HG03460 (cell line): ENCODE measurements around the gene USH1C.
A peak's percentile ranks its signal among the peaks of the same experiment; 100 is the strongest.

Experiments
- ATAC-seq: cut with Tn5 transposase; IDR thresholded peaks from one replicate; pipeline ENCODE4 v1.9.1; 2021; ENCODE audit not compliant: unreplicated experiment

Gene USH1C

DNA sequence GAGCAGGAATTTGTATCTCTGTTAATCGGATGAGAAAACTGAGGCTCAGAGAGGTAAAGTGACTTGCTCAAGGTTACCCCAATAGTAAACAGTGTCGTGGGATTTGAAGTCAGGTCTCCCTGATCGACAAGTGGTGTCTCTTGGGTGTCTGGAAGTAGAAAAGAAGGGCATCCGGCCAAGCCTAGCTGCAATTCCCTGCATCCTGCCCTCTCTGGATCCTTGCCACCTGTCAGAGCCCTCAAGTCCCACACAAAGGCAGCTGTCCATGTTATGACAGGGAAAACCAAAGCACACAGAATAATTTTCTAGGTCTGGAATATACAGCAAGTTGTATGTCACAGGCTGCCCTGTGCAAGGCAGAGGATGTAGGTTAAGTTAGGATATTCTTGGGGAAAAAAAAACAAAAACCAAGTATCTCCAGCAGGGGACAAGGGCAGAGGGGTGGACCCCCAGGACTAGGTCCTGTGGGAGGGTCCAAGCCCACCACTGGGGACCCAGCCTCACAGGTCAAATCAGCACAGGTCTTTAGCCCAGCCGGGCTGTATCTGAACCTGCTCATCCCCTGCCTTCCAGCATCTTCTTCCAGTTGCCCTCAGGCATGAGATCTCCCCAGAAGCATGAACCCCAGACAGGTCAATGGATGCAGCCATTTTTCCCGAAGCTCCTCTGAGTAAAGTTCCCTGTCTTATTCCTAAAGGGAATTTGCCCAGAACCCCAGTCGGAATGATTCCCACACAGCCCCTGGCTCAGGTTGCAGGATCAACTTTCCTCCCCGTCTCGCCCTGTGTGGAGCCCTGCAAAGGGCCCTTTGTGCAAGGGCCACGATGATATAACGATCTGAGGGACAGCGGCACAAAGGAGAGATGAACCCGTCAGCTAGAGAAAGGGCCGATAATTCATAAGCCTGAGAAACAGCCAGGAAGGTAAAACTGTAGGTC is 15.0 kb downstream of the USH1C start:
- no peak for ATAC-seq

DNA sequence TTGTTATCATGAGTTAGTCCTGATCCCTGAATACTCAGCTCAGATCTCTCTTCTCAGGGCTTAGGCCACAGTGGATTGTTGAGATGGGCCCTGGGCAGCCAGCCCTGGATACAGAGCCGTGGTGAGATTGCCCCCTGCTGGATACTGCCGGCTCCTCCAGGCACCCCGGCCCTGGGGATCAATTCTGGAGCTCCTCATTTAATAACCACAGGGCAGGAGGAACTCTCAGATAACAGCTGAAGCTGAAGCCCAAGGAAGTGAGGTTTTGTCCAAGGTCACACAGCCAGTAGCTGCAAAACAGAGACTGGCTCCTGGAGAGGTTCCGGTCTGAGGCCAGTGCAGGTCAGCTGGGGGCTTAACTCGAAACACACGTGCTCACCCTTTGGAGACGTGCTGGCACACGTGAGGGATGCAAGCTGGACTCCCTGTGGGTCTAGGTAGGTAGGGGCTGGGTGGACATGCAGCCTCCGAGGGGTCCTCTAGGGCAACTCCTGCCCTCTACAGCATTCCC is 16.0 kb downstream of the USH1C start:
- ATAC-seq: peak; percentile 73

DNA sequence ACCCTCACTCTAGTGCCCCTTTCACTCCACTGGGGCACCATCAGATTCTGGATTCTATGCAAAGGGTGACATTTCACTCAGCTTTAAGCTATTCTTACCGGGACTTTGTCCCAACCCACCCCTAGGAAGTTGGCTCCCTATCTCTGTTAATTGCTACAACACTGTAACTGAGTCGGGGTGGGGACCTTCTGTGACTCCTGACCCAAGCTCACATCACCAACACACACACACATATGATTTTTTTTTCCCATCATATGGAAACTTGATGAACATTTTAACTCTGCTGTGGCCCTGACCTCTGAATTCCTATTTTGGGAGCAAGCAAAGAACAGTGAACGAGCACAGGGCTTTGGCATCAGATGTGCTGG is 16.6 kb downstream of the USH1C start:
- ATAC-seq: no peak

DNA sequence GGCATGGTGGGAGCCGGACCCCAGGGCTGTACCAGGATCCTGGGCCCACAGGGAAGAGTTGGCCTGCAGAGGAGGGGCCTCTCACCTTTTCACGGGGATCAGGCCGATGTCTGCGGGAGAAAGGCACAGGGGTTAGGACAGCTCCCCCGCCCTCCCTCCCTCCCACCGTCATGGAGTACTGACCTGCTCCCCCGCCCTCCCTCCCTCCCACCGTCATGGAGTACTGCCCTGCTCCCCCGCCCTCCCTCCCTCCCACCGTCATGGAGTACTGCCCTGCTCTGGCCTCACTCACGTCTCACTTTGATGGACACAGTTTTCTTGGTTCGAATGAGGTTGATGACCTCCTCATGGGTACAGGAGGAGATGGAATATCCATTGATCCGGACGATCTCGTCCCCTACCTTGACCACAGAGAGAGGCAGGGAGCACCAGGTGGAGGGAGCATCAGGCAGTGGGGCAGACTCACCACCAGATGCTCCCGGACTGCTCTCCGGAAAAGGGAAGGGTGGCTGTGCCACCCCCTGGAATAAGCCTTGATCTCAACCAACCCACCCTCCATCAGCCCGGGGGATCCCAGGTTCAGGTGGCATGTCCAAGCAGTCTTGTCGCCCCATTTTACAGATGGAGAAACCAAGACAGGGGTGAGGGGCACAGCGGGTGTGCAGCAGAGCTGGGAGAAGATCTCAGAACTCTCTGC is 17.1 kb downstream of the USH1C start:
- no peak for ATAC-seq

DNA sequence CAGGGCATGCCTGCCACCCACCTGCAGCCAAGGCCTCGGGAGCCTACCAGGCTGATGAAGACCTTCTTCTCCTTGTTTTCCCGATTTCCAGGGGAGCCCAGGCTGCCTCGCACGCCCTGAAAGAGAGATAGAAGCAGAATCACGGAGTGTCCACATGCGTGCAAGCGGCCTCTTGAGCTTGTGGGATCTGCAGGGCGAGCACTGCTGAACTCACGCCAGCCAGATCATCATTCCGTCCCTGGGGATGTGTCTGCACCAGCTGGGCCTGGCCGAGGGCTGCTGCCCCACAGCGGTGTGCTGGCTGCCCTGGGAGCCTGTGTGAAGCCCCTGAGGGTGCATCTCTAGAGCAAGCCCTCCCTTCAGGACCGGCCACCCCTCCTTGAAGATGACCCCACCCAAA is 17.9 kb downstream of the USH1C start:
- ATAC-seq: no peak

DNA sequence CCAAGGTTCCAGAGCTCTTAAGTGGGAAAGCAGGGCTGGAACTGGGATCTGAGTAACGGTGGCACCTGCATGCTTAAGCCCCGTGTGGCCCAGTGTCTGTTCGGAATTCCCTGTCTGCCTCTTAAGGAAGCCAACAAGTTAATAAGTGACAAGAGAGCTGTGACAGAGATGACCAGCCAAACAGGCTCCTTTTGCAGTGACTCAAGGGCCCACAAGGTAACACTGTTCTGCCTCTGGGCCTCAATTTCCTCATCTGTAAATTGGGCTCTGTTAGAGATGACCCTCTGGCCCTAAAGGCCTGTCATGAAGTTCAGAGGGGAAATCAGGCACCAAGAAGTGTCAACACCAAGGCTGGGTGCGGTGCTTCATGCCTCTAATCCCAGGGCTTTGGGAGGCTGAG is 18.6 kb downstream of the USH1C start:
- no peak for ATAC-seq

DNA sequence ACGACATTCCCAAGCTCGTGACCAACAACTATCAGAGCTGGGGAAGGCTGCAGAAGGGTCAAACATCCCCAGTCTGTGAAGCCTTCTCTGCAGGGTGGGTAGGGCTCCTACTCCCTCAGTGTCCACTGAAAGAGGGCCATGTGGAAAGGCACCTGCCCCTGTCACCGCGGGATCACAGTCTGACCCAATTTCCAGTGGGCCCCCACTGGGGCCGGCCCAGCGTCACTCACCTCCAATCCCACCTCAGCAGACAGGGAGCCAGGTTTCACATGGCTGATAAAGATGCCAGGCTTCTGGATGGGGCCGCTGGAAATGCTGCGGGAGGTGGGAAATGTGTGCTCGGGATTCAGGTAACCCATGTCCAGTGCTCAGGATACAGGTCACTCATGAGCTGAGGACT is 20.0 kb downstream of the USH1C start:
- no peak for ATAC-seq

DNA sequence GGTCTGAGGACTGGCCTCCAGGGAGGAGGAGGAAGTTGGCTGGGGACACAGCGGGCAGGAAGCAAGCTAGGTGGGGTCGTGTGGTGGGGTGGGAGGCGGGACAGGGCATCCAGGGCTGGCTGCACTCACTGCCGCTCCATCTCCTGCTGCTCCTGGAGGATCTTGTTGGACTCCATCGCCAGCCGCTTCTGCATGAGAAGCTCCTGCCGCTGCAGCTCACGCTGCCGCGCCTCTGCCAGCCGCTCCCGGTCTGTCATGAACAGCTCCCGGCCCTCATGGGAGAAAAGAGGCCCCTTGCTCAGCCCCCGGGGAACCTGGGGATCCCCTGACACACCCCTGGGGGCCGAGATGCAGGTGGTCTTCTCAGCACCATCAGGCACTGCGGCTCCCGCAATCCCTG is 21.6 kb downstream of the USH1C start:
- ATAC-seq: no peak

DNA sequence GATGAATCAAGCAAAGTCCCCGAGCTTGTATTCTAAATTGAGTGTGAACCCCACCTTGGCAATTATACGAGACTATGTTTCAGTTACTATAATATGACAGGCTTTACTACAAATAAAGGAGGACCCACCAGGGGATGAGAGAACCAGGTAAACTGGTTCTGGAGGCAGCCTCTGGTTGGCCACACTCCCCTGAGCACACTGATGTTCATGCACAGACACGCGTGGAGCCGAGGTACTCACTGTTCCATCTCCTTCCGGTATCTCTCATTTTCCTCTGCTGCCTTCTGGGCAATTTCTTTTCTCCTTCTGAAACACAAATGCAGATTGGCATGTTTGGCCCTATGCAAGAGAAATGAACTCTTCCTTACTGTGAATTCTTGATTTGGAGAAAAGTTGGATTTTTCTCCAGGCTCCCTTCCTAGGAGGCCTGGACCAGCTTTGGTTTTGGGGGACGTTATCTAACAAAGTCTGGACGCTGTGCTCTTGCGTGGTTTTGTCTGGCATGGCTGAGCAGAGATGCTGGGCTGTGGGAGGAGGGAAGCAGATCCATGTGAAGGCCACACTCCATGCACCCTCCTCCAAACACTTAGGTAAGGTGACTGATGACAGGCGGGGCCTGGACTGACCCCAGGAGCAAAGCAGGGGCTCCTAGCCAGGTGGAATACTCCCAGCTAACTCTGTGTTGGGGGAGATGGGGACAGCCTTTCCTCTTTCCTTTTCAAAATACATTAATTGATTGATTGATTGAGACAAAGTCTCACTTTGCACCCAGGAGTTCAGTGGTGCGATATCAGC is 22.9 kb downstream of the USH1C start:
- ATAC-seq: no peak

DNA sequence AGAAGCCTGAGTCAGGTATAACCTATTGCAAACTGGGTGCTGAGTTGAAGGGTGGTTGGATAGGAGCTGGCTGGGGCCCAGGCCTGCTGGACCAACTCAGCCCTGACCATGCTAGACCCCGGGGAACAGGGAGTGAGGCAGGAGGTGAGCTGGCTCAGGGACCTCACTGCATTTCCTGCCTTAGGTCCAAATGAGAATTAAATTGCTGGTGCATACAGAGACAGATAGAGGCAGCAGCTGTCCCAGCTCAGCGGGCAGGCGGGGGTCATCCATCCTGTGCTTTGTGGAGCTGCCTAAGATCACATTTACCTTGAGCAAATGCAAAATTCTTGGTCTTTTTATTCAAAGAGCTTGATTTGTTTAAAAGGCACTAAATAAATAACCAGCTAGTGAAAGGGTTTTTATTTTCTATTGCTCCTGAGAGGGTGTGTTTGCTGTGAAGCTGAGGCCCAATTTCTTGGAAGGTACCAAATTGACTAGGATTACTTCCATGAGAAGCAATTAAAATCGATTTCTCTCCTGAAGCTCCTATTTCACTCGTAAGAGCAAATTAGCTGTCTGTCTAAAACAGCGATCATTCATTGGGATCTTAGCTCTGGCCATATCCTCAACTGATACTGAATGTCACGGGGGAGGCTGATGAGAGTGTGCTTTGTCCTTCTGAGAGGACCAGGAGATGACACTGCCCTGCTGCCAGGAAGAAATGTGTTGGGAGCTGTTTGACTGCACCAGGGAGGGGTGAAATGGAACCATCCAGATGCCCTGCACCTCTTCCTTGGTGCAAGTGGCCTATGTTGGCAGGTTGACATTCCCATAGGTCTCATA is 24.9 kb downstream of the USH1C start:
- ATAC-seq: no peak

DNA sequence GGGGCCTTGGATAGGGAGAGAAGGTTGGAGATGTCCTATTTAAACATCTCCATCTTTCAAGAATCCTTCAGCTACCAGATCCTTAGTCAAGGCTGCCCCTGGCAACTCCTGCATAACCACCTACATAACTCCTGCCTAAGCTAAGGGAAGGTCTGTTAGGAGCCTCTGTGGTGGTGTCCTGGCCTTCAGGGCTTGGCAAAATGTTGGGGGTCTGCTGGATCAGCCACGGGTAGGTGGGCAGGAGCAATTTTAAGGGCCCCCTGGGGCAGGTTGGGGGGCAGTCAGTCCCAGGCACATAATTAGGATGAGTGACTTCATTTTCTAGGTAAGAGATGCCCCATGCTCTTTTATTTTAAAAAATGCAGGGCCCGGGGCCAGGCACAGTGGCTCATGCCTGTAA is 25.9 kb downstream of the USH1C start:
- no peak for ATAC-seq

DNA sequence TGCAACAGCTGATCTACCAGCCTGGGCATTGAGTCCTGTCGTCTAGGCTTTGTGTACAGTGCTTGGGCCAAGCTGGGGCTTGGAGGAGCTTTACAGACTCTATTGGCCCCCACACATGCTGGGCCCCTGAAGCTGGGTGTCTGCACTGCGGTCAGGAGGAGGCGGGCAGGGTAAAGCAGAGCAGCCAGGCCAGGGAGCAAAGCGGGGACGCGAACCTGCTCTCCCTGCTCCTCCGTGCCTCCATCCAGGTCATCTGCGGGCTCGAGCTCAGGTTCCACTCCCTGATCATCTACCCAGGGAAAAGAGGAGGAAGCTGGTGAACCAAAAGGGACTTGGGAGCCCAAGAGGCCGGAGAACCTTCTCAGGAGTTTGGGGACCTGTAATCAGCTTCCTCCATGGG is 27.0 kb downstream of the USH1C start:
- no peak for ATAC-seq

DNA sequence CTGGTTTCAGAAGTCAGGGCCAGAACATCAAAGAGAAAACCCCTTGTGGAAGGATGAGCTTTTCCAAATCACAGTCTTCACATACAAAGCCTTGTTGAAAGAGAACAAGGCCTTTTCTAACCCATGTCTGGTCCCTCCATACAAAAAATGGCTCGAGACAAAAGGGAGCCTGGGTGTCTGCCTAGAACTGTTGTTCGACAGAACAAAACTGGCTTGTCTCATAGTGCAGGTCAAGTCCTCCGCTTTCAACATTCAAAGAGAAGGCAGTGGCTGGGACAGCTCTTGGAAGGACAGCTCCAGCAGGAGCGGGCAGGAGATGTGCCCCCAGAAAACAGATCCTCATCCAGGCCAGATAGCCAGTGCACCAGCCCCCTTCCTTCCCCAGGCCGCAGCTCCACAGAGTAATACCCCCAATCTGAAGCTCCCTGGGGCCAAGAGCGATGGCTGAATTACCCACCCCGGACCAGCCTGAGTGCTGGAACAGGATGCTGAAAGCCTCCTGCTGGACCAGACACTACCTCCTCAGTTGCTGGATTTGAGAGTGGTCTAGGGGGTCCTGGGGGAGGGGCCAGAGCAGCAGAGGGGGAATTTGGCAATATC is 27.6 kb downstream of the USH1C start:
- no peak for ATAC-seq

DNA sequence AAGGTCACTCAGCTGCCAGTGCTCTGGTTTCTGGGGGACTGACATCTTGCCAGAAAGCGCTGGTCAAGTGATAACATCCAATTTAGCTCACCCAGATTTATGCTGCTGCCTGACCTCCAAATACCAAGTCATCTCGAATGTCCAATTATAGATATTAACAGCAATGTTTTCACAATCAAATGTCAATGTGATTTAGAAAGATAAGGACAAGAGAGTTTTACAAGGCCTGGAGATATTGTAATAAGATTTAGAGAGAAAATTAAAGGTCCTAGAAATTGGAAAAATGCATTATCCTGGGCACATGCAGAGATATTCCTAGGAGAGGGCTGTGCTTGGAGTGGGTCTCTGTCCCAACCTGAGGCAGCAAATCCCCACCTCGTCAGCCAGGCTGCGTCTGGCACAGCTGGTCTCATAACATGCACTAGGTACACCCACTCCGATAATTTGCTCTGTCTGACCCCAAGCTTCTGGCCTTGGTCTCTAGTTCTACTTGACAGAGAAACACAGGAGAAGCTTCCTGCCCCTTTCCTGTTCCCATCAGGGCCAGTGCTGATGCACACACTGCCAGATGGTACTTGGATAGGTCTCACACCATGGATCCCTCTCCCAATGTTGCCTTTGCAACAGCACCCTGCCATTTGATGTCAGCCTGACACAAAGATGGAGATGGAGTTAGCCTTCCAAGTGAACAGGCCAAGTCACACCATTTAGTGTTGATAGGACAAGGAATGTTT is 28.6 kb downstream of the USH1C start:
- no peak for ATAC-seq

DNA sequence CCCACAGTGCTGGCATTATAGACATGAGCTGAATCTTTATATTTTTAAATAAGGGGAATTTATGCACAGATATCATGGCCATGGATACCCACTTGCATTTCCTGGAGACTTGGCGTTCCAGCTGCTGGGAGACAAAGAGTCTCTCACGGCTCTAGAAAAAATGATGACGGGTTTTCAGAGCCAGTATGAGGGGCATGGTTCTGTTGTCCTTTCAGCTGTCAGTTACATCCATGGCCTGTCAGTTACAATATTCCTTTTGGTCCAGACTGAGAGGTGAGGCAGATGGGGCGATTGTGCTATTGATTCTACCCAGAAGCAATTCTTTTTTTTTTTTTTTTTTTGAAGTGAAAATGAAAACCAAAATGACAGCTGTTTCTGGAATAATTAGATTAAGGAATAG is 29.7 kb downstream of the USH1C start:
- no peak for ATAC-seq

DNA sequence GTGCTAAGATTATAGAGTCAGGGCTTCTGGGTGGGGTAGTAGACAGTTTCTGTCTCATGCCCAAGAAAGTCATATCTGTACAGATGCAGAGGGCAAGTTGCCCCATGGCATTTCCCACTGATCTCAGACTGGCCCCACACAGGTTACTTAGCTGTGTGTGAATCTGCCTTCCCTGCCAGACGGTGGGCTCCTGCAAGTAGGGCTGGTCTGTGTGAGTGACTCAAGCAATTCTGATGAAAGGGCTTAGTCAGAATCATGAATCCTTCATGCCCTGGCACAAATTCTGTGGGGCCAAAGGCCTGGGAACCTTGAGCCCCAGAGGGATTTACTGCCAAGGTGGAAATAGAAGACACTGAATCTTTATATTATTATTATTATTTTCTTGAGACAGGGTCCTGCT is 30.4 kb downstream of the USH1C start:
- no peak for ATAC-seq

DNA sequence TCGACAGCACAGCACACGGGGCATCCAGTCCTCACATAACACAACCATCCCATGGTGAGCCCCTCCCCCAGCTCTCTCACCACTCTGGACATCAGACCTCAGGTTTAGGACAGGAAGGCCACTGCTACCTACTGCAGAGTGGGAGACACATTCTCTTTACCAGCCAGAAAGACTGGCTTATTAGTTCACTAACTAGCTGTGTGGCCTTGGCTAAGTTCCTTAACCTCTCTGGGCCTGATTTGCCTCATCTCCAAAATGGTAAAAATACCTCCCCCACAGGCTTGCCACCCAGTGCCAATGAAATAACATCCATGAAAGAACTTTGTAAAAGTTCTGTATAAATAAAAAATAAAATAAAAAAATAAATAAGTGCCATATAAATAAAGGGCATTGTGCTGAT is 32.1 kb downstream of the USH1C start:
- no peak for ATAC-seq

DNA sequence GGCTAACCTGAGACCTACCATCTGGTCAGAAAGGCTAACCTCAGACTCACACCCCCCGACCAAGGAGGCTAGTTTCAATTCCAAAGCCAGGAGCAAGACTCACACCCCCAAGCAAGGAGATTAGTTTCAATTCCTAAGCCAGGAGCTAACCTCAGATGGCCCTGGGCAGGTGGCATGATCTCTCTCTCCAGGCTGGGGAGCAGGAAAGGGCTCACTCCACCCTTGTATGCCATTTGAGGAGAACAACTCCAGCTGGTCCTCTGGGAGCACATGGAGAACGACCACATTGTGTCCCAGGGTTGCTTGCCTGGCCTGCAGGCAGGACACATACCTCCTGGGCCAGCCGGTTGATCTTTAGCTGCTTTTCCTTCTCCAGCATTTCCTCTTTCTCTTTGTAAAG is 32.6 kb downstream of the USH1C start:
- no peak for ATAC-seq

DNA sequence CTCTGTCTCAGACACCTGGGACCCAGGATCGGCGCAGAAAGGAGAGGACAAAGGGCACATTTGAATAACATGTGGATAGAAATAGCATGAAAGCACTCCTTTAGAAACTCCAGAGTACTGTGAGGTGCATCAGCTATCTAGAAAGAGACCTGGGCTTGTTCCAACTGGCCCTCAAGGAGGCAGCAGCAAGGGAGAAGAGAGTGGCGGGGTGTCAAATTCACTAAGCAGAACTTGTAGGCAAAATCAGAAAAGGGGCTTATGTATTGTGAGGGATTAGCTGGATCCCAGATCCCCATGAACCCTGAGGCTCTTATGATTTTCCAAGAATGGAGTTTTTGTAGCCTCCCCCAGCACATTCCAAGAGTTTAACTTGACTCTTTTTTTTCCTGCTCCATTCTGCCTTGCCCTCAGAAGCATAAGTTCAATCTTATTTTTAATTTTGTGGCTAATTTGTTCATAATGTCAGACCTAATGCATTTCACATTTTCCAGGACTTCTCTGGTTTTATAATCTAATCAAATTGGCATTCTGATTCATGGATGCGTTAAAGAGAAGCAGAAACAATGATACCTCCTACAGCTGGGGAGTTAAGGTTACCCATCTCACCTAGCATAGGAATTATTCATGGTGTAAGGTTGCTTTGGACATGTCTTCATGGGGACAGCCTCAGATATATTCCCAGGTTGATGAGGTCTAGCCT is 33.6 kb downstream of the USH1C start:
- ATAC-seq: no peak
